HepG2 (cell line): ENCODE data around the gene BCL6B. TPM values are rescaled to one million over a fixed set of nuclear protein-coding genes. Genes with fewer than 3 reads are reported as not detected.
A peak's percentile ranks its signal among the peaks of the same experiment; 100 is the strongest.

Source experiments
- ATAC-seq: fragments of 200-7000 bp; cut with Tn5 transposase; 3 replicates; pipeline ENCODE4 v1.9.1; 2020; ENCODE audit warnings: mild to moderate bottlenecking, moderate library complexity
- BruUV-seq: library from RNA; stranded (reverse); fragments of 400-500 nt; replicated peaks from 2 replicates; lab custom pipeline; 2021; lab: Mats Ljungman, UMichigan
- CTCF ChIA-PET: fragments of 300-600 bp; formaldehyde crosslinking; extraction: SDS; loops from one replicate; lab custom pipeline; 2021; ENCODE audit warnings: low total read pairs, inconsistent platforms, low intra/inter-chr PET ratio; lab: Yijun Ruan, JAX
- POLR2A ChIA-PET: fragments of 350-600 bp; sonication (Branson Sonifier 250); formaldehyde crosslinking; loops from one replicate; lab custom pipeline; 2020; ENCODE audit warnings: antibody characterized with exemption, inconsistent platforms; lab: Yijun Ruan, JAX
- DNase-seq: peaks from one replicate; pipeline ENCODE4 v3.0.0-alpha.2; 2015; ENCODE audit warnings: low spot score
- FAIRE-seq: peaks from 3 replicates; lab custom pipeline; 2011; peaks lifted over from hg19 to GRCh38; lab: Jason Lieb, UNC
- H2AFZ ChIP-seq: one replicate; pipeline ENCODE4 v1.6.1; 2011; ENCODE audit warnings: low read length, inconsistent platforms
- H3K27ac ChIP-seq: fragments of 300-600 bp; 3 replicates; pipeline ENCODE4 v1.8.0; 2011; ENCODE audit warnings: mixed run types, mild to moderate bottlenecking, mixed read lengths, low read length, inconsistent platforms; ENCODE audit not compliant: insufficient read depth; ENCODE audit errors: extremely low read length
- H3K27me3 ChIP-seq, 2 experiments: fragments of 200-600 bp in 1 of 2; 2 replicates in 1 of 2; 3 replicates in 1 of 2; pipeline versions ENCODE4 v1.6.0 to v1.8.0; 2011; ENCODE audit warnings: low read length in 2 of 2, mild to moderate bottlenecking in 2 of 2, moderate library complexity in 2 of 2, inconsistent platforms in 1 of 2; ENCODE audit not compliant: insufficient read depth in 2 of 2, control insufficient read depth in 1 of 2
- H3K36me3 ChIP-seq, 2 experiments: fragments of 200-600 bp in 1 of 2; replicated peaks in 1 of 2; 2 replicates in 1 of 2; 3 replicates in 1 of 2; pipeline versions ENCODE4 v1.5.1 to v1.8.0; 2011; ENCODE audit warnings: low read length in 2 of 2, inconsistent platforms in 1 of 2; ENCODE audit not compliant: insufficient read depth in 2 of 2, control insufficient read depth in 1 of 2
- H3K4me1 ChIP-seq: 2 replicates; pipeline ENCODE4 v1.5.1; 2012; ENCODE audit warnings: low read length, inconsistent platforms; ENCODE audit not compliant: insufficient read depth
- H3K4me2 ChIP-seq: 2 replicates; pipeline ENCODE4 v1.6.0; 2011; ENCODE audit warnings: low read depth, low read length, inconsistent platforms
- H3K4me3 ChIP-seq, 3 experiments: fragments of 200-600 bp in 1 of 3; sonication (generic), shearing (Covaris generic) in 1 of 3; replicated peaks in 1 of 3; 2 replicates each; pipeline ENCODE4 v1.5.1; 2011 to 2016; ENCODE audit warnings: low read length in 3 of 3, inconsistent platforms in 2 of 3, low read depth in 2 of 3, mild to moderate bottlenecking in 2 of 3, control low read depth in 1 of 3, mixed read lengths in 1 of 3; ENCODE audit not compliant: insufficient read depth in 1 of 3
- H3K79me2 ChIP-seq: one replicate; pipeline ENCODE4 v1.6.1; 2011; ENCODE audit warnings: low read length, inconsistent platforms; ENCODE audit not compliant: insufficient read depth
- H3K9ac ChIP-seq: 2 replicates; pipeline ENCODE4 v1.6.0; 2011; ENCODE audit warnings: mild to moderate bottlenecking, low read depth, low read length, inconsistent platforms; ENCODE audit not compliant: insufficient read depth
- H3K9me3 ChIP-seq: 2 replicates; pipeline ENCODE4 v1.5.1; 2012; ENCODE audit warnings: mild to moderate bottlenecking, low read length
- H4K20me1 ChIP-seq: 2 replicates; pipeline ENCODE4 v1.6.0; 2011; ENCODE audit warnings: inconsistent platforms, mild to moderate bottlenecking, low read length, moderate library complexity; ENCODE audit not compliant: insufficient read depth
- MTF2 ChIP-seq: sonication (generic); formaldehyde crosslinking; IDR thresholded peaks from 2 replicates; pipeline ENCODE4 v1.5.0; 2020; ENCODE audit warnings: missing genetic modification reagents, borderline replicate concordance
- REXO4 ChIP-seq: sonication (generic); formaldehyde crosslinking; IDR thresholded peaks from 2 replicates; pipeline ENCODE4 v1.8.0; 2022; ENCODE audit warnings: missing genetic modification reagents, mild to moderate bottlenecking, borderline replicate concordance
- SP2 ChIP-seq: sonication (generic); formaldehyde crosslinking; IDR thresholded peaks from 2 replicates; pipeline ENCODE4 v1.5.1; 2020; ENCODE audit warnings: mild to moderate bottlenecking, missing genetic modification reagents
- SUZ12 ChIP-seq: fragments of 150-350 bp; IDR thresholded peaks from 2 replicates; pipeline ENCODE4 v1.6.1; 2014; ENCODE audit warnings: low read depth, low read length
- ZNF20 ChIP-seq: sonication (generic); formaldehyde crosslinking; IDR thresholded peaks from 2 replicates; pipeline ENCODE4 v1.4.0; 2020; ENCODE audit warnings: mild to moderate bottlenecking, moderate library complexity, missing genetic modification reagents
- ZNF552 ChIP-seq: sonication (generic); formaldehyde crosslinking; IDR thresholded peaks from 2 replicates; pipeline ENCODE4 v1.9.0; 2022; ENCODE audit warnings: missing genetic modification reagents, mild to moderate bottlenecking, borderline replicate concordance
- ZNF746 ChIP-seq: sonication (generic); formaldehyde crosslinking; IDR thresholded peaks from 2 replicates; pipeline ENCODE4 v1.8.0; 2022; ENCODE audit warnings: mild to moderate bottlenecking, missing genetic modification reagents
- WGBS: methylation state at CpG from one replicate; pipeline ENCODE4 v1.1.6; 2017; ENCODE audit warnings: low lambda C conversion rate; 5-methylcytosine and 5-hydroxymethylcytosine counted together
- in situ Hi-C: cut with HindIII; loops from 2 replicates; pipeline ENCODE4 v1.10.0; 2017; ENCODE audit warnings: low pct_unique_long_range_greater_than_20kb; ENCODE audit not compliant: extremely low pct_ligation_motif_present
- intact Hi-C: fragments of 100-400 bp; cut with micrococcal nuclease; formaldehyde crosslinking; loops from one replicate; pipeline ENCODE4 v1.10.0; 2022; ENCODE audit not compliant: unreplicated experiment
- polyA plus RNA-seq, 8 experiments: library from polyadenylated mRNA; depleted of rRNA in 3 of 8; stranded (reverse) in 7 of 8; unstranded in 1 of 8; fragments of >200 nt; fragmentation: Illumina TruSeq in 4 of 8; extraction: Trizol in 4 of 8; gene quantifications; 2 replicates each; pipeline versions ENCODE4 v1.2.1 to v1.2.3, GENCODE V29; 2011 to 2016; ENCODE audit warnings: low read depth in 4 of 8, missing spikeins in 1 of 8, mixed read lengths in 1 of 8; ENCODE audit not compliant: insufficient read depth in 1 of 8
- total RNA-seq, 5 experiments: library from RNA; depleted of rRNA; stranded (reverse); fragments of >200 nt; fragmentation: Illumina TruSeq; extraction: Trizol; gene quantifications; 2 replicates each; pipeline ENCODE4 v1.2.3, GENCODE V29; 2016; ENCODE audit warnings: low read depth in 1 of 5
- TF ChIP-seq, protein P1 (sequence below): sonication (generic); formaldehyde crosslinking; IDR thresholded peaks from 2 replicates; pipeline ENCODE4 v1.9.0; 2021; ENCODE audit warnings: missing genetic modification reagents, mild to moderate bottlenecking, borderline replicate concordance
- TF ChIP-seq, protein P2 (sequence below): sonication (generic); formaldehyde crosslinking; IDR thresholded peaks from 2 replicates; pipeline ENCODE4; 2020; ENCODE audit warnings: missing genetic modification reagents, mild to moderate bottlenecking, borderline replicate concordance

BCL6B gene
- total and polyA plus RNA-seq, 2 of the 13 experiments (the other 11 are each of a cell fraction or from before 2014, with no cell fraction given) = not detected

DNA sequence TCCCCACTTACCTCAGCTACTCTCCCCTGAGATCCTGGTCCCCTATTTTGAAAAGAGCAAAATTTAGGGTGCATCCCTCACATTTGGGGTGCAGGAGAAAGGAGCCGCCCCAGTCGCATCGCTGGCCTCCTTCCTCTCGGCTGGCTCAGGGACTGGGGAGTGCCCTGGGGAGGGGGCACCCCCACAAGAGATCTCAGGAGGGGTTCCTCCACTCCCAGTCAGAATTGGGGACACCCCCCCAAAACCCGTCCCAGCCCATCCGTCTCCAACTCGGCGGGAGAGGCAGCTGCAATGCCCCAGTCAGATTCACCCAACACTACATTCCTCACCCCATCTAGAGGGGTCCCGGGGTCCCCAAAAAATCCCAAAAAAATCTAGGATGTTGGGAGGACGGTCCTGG is 3.5 kb upstream of the BCL6B start:
- DNase-seq (no peak), FAIRE-seq (no peak), ATAC-seq (no peak)
- Histone ChIP-seq H4K20me1 (no peaks in the 10 kb centered on the region), H3K9me3 (no peaks in the 10 kb centered on the region), H3K4me1 (peaks cover 46% of the 10 kb centered on the region), H2AFZ (no peak overlapping the region), H3K4me3 (peak overlapping the region in 1 of 3 experiments; percentile 74; a peak in 2 of 6 replicates), H3K27ac (no peak overlapping the region), H3K4me2 (peak overlapping the region; percentile 86), H3K9ac (0 out of 2 replicates have a peak overlapping the region, but pooled peaks have one; percentile 58), H3K27me3 (peaks cover 0 to 6% of the 10 kb centered on the region in 2 experiments; a peak in 4 of 5 replicates), H3K36me3 (no peaks in the 10 kb centered on the region; a peak in 1 of 5 replicates), H3K79me2 (no peaks in the 10 kb centered on the region)
- WGBS = 63% methylated on average over 5 of the region's 10 CpGs
- in situ Hi-C loops = loop anchor here (10.0 kb wide), 1 partner anchor 355 kb away; no protein-coding TSS in a partner anchor
- ChIA-PET POLR2A (interaction anchor here (1.4 kb wide), 1 partner anchor 16 kb away, joined by 12 read pairs; the partner anchor contains the start of gene SLC16A13), CTCF (no interaction called here)
- TF ChIP-seq ZNF746 (CRISPR knock-in tag) (no peak), ZNF20 (CRISPR knock-in tag) (no peak)
- no TSS peak for BruUV-seq
- intact Hi-C loops = no loop called here

DNA sequence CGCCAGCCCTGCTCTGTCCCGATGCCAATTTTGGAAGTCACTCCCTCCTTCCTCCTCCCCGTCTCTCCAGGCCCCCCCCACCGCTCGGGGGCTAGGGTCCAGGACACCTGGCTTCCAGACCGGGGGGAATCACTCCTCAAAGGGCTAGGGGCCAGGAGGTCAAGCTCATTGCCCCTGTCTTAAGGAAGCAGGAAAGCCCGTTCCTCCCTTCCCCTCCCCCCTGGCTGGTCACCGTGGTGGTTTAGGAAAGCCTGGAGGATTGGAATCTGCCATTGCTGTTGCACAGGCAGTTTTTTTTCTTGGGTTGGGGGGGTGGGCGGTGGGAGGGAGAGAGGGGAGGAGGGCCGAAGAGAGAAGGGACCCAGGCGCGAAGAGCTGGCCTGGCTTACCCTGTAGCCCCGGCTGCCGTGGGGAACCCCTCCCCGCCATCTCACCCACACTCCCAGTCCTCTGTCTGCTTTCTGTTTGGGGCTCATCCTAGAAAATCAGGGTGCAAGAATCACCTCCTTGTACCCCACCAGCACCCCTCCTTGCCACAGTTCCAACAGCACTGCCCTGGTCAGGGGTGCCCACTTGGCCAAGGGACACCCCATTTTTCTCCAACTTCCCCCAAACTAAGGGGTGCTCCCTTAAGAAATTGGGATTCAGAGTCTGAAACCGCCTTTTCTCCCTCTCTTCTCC is 2.9 kb upstream of the BCL6B start:
- Histone ChIP-seq H3K4me1 (peaks cover 52% of the 10 kb centered on the region), H4K20me1 (no peaks in the 10 kb centered on the region), H3K27ac (no peak overlapping the region), H3K36me3 (no peaks in the 10 kb centered on the region; a peak in 1 of 5 replicates), H2AFZ (peak overlapping the region; percentile 25), H3K9ac (peak overlapping the region; percentile 58; the same call in 1 of the 2 replicates), H3K79me2 (no peaks in the 10 kb centered on the region), H3K4me2 (peak overlapping the region; percentile 86), H3K4me3 (peak overlapping the region; percentile 45 to 74 (median 49)), H3K27me3 (peaks cover 0 to 6% of the 10 kb centered on the region in 2 experiments; a peak in 4 of 5 replicates), H3K9me3 (no peaks in the 10 kb centered on the region)
- ATAC-seq (no peak), DNase-seq (no peak), FAIRE-seq (no peak)
- POLR2A ChIA-PET = interaction anchor here (1.2 to 1.4 kb wide), 2 partner anchors 16 to 117 kb away, joined by 3 to 12 read pairs; partner anchors contain the start of gene SLC16A13
- in situ Hi-C loops (loop anchor here (10.0 kb wide), 1 partner anchor 355 kb away; no protein-coding TSS in a partner anchor), intact Hi-C loops (loop anchor here (5.0 to 10.0 kb wide), 2 partner anchors 108 to 175 kb away; no protein-coding TSS in a partner anchor)
- CTCF ChIA-PET = no interaction called here
- no TSS peak for BruUV-seq
- WGBS = 10% methylated on average over 12 of the region's 16 CpGs
- TF ChIP-seq SP2 = no peak
- TF ChIP-seq, protein P1, sequence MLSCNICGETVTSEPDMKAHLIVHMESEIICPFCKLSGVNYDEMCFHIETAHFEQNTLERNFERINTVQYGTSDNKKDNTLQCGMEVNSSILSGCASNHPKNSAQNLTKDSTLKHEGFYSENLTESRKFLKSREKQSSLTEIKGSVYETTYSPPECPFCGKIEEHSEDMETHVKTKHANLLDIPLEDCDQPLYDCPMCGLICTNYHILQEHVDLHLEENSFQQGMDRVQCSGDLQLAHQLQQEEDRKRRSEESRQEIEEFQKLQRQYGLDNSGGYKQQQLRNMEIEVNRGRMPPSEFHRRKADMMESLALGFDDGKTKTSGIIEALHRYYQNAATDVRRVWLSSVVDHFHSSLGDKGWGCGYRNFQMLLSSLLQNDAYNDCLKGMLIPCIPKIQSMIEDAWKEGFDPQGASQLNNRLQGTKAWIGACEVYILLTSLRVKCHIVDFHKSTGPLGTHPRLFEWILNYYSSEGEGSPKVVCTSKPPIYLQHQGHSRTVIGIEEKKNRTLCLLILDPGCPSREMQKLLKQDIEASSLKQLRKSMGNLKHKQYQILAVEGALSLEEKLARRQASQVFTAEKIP (CRISPR knock-in tag) = no peak
- TF ChIP-seq ZNF552 = no peak
- TF ChIP-seq MTF2 (CRISPR knock-in tag) = no peak
- no peak for TF ChIP-seq REXO4
- TF ChIP-seq, protein P2, sequence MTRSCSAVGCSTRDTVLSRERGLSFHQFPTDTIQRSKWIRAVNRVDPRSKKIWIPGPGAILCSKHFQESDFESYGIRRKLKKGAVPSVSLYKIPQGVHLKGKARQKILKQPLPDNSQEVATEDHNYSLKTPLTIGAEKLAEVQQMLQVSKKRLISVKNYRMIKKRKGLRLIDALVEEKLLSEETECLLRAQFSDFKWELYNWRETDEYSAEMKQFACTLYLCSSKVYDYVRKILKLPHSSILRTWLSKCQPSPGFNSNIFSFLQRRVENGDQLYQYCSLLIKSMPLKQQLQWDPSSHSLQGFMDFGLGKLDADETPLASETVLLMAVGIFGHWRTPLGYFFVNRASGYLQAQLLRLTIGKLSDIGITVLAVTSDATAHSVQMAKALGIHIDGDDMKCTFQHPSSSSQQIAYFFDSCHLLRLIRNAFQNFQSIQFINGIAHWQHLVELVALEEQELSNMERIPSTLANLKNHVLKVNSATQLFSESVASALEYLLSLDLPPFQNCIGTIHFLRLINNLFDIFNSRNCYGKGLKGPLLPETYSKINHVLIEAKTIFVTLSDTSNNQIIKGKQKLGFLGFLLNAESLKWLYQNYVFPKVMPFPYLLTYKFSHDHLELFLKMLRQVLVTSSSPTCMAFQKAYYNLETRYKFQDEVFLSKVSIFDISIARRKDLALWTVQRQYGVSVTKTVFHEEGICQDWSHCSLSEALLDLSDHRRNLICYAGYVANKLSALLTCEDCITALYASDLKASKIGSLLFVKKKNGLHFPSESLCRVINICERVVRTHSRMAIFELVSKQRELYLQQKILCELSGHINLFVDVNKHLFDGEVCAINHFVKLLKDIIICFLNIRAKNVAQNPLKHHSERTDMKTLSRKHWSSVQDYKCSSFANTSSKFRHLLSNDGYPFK (CRISPR knock-in tag) = peak; percentile 58; the same call in 1 of the 2 replicates
- TF ChIP-seq SUZ12 = no peak
